OCI-LY3 (cell line): ENCODE measurements around the gene PHOX2B.

Experiments used
- EZH2phosphoT487 ChIP-seq: fragments of 200-600 bp; shearing (Covaris generic); IDR thresholded peaks from 2 replicates; pipeline ENCODE4 v1.6.1; 2018; ENCODE audit warnings: antibody characterized with exemption, mixed run types, low read depth
- TF ChIP-seq, protein P1 (sequence below): fragments of 200-600, 300-600 bp; sonication (generic); IDR thresholded peaks from 2 replicates; pipeline ENCODE4 v1.5.1; 2014; ENCODE audit warnings: antibody characterized with exemption, low read length, low read depth

DNA sequence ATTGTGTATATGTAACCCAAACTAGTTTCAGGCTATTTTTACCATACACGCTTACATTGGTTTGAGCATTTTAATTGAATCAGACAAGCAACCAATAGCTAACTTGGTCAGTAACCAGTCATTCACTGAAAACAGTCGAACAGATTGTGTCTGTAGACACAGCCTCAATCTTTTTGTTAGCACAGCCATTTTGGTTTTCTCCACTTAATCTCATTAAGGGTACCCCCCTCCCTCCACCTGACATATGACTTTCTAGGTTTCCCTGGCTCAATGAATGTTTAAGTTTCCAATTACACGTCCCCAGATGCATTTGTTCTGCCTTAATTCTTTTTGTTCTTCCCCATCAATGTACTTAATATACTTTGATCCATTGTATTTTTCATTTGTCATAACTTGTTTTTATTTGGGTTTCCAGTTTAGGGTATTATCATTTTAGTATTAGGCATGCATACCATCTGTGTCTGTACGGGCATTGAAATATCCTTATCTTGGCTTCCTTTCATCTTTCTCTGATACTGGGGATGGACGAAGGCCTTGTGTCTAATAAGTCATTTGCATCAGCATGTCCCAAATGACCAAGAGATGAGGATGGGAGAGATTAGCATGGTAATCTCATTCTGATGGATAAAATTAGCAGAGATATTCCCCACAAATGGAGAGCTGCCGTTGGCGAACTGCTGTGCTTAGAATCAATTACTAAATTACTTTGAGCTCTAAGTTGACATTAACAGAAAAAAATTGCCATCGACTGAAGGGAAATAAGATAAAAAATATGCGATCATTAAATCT lies 35.9 kb upstream of the PHOX2B start:
- TF ChIP-seq, protein P1, sequence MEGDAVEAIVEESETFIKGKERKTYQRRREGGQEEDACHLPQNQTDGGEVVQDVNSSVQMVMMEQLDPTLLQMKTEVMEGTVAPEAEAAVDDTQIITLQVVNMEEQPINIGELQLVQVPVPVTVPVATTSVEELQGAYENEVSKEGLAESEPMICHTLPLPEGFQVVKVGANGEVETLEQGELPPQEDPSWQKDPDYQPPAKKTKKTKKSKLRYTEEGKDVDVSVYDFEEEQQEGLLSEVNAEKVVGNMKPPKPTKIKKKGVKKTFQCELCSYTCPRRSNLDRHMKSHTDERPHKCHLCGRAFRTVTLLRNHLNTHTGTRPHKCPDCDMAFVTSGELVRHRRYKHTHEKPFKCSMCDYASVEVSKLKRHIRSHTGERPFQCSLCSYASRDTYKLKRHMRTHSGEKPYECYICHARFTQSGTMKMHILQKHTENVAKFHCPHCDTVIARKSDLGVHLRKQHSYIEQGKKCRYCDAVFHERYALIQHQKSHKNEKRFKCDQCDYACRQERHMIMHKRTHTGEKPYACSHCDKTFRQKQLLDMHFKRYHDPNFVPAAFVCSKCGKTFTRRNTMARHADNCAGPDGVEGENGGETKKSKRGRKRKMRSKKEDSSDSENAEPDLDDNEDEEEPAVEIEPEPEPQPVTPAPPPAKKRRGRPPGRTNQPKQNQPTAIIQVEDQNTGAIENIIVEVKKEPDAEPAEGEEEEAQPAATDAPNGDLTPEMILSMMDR = no peak
- TF ChIP-seq EZH2phosphoT487 = no peak
